DND-41 (cell line): ENCODE results near the gene MUC2.

ENCODE experiments used
- ATAC-seq: fragments of 200-7000 bp; cut with Tn5 transposase; 3 replicates; pipeline ENCODE4 v1.9.1; 2021; ENCODE audit warnings: low read depth; ENCODE audit not compliant: insufficient read depth
- DNase-seq: peaks from one replicate; pipeline ENCODE4 v3.0.0-alpha.2; 2020
- H2AFZ ChIP-seq: 2 replicates; pipeline ENCODE4 v1.6.0; 2012; ENCODE audit warnings: low read depth, low read length
- H3K27ac ChIP-seq: 2 replicates; pipeline ENCODE4 v1.5.1; 2012; ENCODE audit warnings: low read length, inconsistent platforms
- H3K27me3 ChIP-seq: fragments of 200-600 bp; sonication (generic); 2 replicates; pipeline ENCODE4 v1.6.0; 2012; ENCODE audit warnings: low read length, mild to moderate bottlenecking, inconsistent platforms; ENCODE audit not compliant: insufficient read depth, poor library complexity
- H3K36me3 ChIP-seq: 2 replicates; pipeline ENCODE4 v1.5.1; 2012; ENCODE audit warnings: low read length, inconsistent platforms; ENCODE audit not compliant: insufficient read depth
- H3K4me1 ChIP-seq: 2 replicates; pipeline ENCODE4 v1.5.1; 2012; ENCODE audit warnings: mild to moderate bottlenecking, low read length; ENCODE audit not compliant: insufficient read depth
- H3K4me2 ChIP-seq: 2 replicates; pipeline ENCODE4 v1.6.0; 2012; ENCODE audit warnings: mild to moderate bottlenecking, moderate library complexity, low read length, inconsistent platforms; ENCODE audit not compliant: insufficient read depth
- H3K4me3 ChIP-seq, 2 experiments: fragments of 200-600 bp in 1 of 2; shearing (Covaris generic) in 1 of 2; 2 replicates each; pipeline ENCODE4 v1.5.1; 2012 to 2016; ENCODE audit warnings: inconsistent platforms in 2 of 2, low read length in 2 of 2, mild to moderate bottlenecking in 2 of 2, low read depth in 1 of 2, moderate library complexity in 1 of 2
- H3K79me2 ChIP-seq: 2 replicates; pipeline ENCODE4 v1.6.0; 2012; ENCODE audit warnings: low read length, inconsistent platforms; ENCODE audit not compliant: insufficient read depth
- H3K9ac ChIP-seq: 2 replicates; pipeline ENCODE4 v1.6.0; 2012; ENCODE audit warnings: low read depth, mild to moderate bottlenecking, inconsistent platforms, low read length, moderate library complexity
- H3K9me3 ChIP-seq: 2 replicates; pipeline ENCODE4 v1.5.1; 2012; ENCODE audit warnings: low read length, moderate library complexity, mild to moderate bottlenecking, inconsistent platforms; ENCODE audit not compliant: insufficient read depth, severe bottlenecking
- H4K20me1 ChIP-seq: 2 replicates; pipeline ENCODE4 v1.6.0; 2012; ENCODE audit warnings: low read length; ENCODE audit not compliant: insufficient read depth
- CTCF ChIP-seq: IDR thresholded peaks from 2 replicates; pipeline ENCODE4 v1.5.1; 2012; ENCODE audit warnings: borderline replicate concordance, low read length, moderate library complexity, mild to moderate bottlenecking; ENCODE audit not compliant: poor library complexity, severe bottlenecking; ENCODE audit errors: extremely low read depth
- EZH2 ChIP-seq: IDR thresholded peaks from 3 replicates; pipeline ENCODE4 v1.6.1; 2012; ENCODE audit warnings: borderline replicate concordance, low read depth, mild to moderate bottlenecking, moderate library complexity, low read length, inconsistent platforms; ENCODE audit not compliant: severe bottlenecking

MUC2 gene

DNA sequence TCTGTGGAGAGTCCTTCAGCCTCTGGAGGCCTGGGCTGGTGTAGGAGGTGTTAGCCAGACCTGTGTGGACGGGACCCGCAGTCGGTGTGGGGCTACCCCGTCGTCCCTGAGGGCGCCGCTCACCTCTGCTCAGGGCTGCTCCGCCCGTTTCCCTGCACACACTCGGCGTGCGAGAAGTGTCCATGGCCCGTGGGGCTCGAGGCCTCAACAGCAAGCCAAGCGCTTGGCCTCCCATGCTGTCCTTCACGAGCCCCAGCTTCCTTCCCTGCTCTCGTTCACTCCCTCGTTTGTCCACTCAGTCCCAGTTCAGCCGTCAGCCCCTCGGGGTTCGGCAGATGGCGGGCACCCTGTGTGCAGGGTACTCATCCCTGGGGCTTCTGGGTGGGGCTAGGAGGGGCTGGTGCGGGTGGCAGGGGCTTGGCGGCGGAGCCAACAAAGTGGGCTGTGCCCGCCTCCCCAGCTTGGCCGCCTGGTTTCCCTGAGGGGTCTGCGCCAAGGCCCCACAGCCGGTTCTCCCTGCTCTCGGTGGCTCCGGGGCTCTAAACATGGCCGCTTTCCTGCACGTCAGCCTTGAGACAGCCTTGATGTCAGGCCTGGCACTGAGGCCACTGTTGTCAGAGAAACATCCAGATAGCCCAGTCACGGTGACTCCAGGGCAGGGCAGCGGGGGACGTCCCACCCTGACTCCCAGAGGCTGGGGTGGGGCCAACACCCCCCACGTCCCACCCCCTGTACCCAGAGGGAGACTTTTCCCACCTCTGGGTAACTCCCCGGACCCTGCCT, 41.5 kb upstream of the MUC2 start:
- Histone ChIP-seq H3K4me1 (no peaks in the 10 kb centered on the region), H2AFZ (no peak overlapping the region), H3K9ac (no peak overlapping the region), H3K36me3 (no peaks in the 10 kb centered on the region), H3K79me2 (no peaks in the 10 kb centered on the region), H3K4me2 (no peak overlapping the region), H3K4me3 (no peak overlapping the region), H4K20me1 (no peaks in the 10 kb centered on the region; the same call in 1 of the 2 replicates), H3K9me3 (no peaks in the 10 kb centered on the region), H3K27me3 (no peaks in the 10 kb centered on the region), H3K27ac (no peak overlapping the region)
- ATAC-seq (no peak), DNase-seq (no peak)
- TF ChIP-seq CTCF (no peak), EZH2 (no peak)

GRCh38 chr11:1034001-1034400, 40.7 kb upstream of the MUC2 start:
- Histone ChIP-seq H3K4me3 (no peak overlapping the region), H4K20me1 (no peaks in the 10 kb centered on the region; the same call in 1 of the 2 replicates), H3K4me1 (no peaks in the 10 kb centered on the region), H3K27me3 (no peaks in the 10 kb centered on the region), H3K36me3 (no peaks in the 10 kb centered on the region), H3K9ac (no peak overlapping the region), H2AFZ (no peak overlapping the region), H3K9me3 (no peaks in the 10 kb centered on the region), H3K4me2 (no peak overlapping the region), H3K79me2 (no peaks in the 10 kb centered on the region), H3K27ac (no peak overlapping the region)
- DNase-seq (no peak), ATAC-seq (no peak)
- TF ChIP-seq CTCF (no peak), EZH2 (no peak)

DNA sequence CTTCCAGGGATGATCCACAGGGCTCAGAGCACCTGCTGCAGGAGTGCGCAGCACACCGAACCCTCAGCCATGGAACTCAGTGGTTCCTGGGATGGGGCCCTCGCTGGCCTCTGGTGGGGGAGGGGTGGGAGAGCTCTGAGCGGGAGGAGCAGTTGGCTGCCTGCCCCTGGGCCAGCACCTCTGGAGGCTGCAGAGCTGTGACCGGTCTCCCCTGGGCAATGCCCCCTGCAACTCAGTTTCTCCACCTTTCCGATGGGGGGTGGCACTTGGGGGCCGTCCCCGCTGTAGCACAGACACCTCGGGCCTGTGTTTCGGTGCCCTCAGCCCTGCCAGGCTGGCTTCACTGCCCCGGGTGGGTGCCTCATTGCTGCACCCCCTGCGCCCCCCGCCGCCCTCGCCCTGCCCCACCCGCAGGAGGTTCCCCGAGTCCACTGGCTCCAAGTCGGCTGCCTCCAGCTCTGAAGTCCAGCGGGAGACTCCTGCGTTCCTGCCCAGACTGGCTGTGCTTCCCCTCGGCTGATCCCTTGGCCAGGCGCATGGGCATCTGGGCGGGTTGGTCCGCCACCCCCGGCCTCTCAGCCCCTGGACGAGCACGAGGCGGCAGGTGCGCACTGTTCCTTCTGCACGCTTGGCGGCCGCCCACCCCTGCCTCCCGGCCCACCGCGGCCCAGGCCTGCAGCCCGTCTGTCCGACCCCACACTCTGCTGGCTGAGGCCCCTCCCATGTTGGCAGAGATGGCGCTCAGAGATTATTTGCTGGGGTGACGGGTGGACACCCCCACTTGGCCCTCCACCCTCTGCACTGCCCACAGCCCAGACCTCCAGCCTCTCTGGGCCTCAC, 40.0 kb upstream of the MUC2 start:
- no peaks in the 10 kb centered on the region for H3K27me3 ChIP-seq

More for the DNA sequence above, 40.0 kb upstream of the MUC2 start:
- Histone ChIP-seq H3K4me3 (no peak overlapping the region), H3K27ac (no peak overlapping the region), H3K9ac (no peak overlapping the region), H3K4me2 (no peak overlapping the region), H3K79me2 (no peaks in the 10 kb centered on the region), H3K36me3 (no peaks in the 10 kb centered on the region), H3K9me3 (no peaks in the 10 kb centered on the region), H4K20me1 (no peaks in the 10 kb centered on the region), H2AFZ (no peak overlapping the region), H3K4me1 (no peaks in the 10 kb centered on the region)
- DNase-seq: no peak
- no peak for TF ChIP-seq EZH2
- no peak for TF ChIP-seq CTCF
- ATAC-seq: no peak
